GM18868 (cell line): Measurements from ENCODE around the gene TFPI.

Experiments
- ATAC-seq: cut with Tn5 transposase; IDR thresholded peaks from one replicate; pipeline ENCODE4 v1.9.1; 2021; ENCODE audit warnings: mild to moderate bottlenecking, moderate library complexity; ENCODE audit not compliant: unreplicated experiment

TFPI gene

DNA sequence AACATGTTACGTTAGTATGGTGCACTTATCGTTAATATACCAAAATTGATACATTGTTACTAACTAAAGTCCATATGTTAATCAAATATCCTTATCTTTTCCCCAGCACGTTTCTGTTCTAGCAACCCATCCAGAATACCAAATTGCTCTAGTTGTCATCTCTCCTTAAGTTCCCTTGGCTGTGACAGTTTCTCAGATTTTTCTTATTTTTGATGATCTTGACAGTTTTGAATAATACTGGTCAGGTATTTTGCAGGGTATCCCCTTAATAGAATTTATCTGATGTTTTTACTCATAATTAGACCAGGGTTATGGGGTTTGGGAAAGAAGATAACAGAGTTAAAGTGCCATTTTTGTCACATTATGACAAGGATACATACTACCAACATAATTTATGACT, 47.8 kb downstream of the TFPI start:
- no peak for ATAC-seq

DNA sequence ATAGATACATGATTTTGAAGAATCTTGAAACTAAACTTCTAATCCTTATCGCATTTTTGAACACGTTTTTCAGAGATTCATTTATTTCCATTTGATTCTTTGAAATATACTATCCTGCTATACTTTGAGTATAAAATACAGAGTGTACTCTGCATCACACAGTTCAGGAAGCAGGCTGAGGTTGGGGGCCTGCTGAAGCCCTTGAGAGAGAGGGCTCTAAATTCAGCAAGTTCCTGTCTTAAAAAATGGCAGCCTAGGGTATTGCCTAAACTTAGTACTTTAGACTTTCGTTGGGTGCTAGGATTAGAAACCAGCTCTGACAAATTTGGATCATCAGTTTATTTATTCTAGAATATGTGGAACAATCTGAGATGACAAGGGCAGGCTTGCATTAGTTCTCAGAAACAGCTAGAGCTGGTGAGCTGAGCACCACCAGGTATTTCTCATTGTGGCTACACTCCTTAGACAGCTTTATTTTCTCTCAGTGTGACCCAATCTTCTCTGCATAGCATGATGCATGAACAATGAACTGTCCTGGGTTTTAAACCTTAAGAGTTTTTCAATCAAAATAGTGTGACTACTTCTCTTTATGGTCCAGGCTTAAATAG, 49.1 kb downstream of the TFPI start:
- ATAC-seq = no peak

- no peak for ATAC-seq
Observed at GRCh38 chr2:187504312-187504921, 49.8 kb downstream of the TFPI start.

DNA sequence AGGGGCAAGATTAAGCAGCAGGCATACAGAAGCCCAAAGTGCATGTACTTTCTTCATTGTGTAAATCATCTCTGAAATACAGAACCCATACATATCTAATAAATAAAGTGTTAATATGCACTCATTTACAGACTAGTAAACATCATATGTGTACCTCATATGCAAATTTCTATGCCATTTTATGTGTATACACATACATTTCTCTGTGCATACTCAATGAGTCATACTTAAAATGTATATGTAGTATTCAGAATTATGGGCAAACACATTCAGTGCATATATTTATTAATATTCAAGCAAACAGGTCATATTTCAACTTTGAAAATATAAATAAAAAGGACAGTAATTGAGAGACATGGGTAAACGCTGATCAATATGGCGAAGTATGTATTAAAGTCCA, 50.5 kb downstream of the TFPI start:
- ATAC-seq = no peak

GRCh38 chr2:187502467-187502866, 51.8 kb downstream of the TFPI start:
- no peak for ATAC-seq

GRCh38 chr2:187500585-187501359, 53.5 kb downstream of the TFPI start:
- no peak for ATAC-seq

GRCh38 chr2:187499941-187500532, 54.2 kb downstream of the TFPI start:
- ATAC-seq = peak; percentile 97

GRCh38 chr2:187497858-187498463, 56.3 kb downstream of the TFPI start:
- no peak for ATAC-seq

DNA sequence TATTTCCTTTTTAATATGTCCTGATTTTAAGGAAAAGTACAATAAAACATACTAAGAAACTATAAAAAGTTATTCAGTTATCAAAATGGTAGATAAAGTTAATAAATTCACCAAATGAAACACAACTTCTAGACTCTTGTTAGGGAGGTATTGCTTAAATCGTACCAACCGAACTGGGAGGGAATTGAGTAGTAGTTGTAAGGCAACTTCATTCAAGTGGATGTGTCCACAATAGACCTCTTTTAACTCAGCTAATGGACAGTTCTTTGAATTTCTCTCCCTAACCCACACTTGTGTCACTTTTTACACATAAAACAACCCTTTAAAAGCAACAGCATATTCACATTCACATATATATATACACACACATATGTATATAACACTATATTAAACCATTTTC, 57.1 kb downstream of the TFPI start:
- ATAC-seq = no peak

GRCh38 chr2:187495324-187495723, 58.9 kb downstream of the TFPI start:
- ATAC-seq = no peak

DNA sequence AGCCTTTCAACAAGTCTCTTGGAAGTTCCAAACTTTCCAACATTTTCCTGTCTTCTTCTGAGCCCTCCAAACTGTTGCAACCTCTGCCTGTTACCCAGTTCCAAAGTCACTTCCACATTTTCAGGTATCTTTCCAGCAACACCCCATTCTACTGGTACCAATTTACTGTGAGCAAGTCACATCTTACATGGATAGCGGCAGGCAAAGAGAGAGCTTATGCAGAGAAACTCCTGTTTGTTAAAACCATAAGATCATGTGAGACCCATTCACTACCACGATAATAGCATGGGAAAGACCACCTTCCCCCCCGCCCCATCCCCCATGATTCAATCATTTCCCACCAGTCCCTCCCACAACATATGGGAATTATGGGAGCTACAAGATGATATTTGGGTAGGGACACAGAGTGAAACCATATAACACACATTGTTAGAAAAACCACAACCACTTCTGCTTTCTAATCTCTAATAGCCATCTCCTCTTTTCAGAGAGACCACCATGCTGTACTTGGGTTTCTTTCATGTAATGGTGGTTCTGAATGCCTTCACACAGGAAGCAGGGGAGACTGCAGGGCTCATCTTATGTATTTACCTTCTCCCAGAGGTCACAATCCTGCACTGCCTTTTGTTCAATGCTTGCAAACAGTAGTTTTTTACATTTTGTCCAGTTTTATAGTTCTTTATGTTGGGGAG, 60.2 kb downstream of the TFPI start:
- peak; percentile 78 for ATAC-seq

- ATAC-seq = no peak
Observed at GRCh38 chr2:187493180-187493579, 61.1 kb downstream of the TFPI start.

DNA sequence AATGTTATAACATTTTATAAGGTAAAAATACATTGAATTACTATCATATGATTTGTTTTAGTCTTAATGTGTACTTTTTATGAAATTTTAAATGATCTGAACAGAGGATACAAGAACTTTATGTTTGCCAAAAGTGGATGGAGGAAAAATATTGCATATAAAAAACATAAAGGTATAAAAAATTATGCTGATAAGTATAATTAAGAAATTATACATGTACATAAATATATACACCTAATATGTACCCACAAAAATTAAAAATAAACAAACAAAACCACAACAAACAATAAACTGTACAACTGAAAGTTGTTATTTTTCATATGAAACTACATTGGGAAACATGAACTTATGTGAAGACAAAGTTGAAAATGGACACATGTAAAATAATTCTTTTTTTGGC, 68.0 kb downstream of the TFPI start:
- ATAC-seq = no peak

DNA sequence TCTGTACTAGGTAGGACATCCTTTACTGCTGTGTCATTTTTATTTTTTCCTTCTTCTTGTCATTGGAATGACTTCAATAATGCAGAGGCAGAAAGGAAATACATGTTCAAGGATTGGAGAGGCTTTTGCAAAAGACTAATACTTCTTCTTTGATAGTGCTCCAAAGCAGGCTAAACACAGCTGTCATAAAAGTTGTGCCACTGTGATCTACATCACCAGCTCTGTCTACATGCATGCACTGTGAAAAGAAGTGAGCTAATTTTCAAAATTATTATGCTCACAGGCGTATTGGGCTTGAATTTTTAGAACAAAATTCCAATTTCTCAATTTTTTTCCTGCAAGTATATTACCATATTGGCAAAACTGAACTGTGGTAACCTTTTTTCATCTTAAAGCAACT, 68.7 kb downstream of the TFPI start:
- no peak for ATAC-seq

- no peak for ATAC-seq
Observed at GRCh38 chr2:187483537-187483936, 70.7 kb downstream of the TFPI start.

GRCh38 chr2:187482796-187483195, 71.4 kb downstream of the TFPI start:
- peak; percentile 89 for ATAC-seq

DNA sequence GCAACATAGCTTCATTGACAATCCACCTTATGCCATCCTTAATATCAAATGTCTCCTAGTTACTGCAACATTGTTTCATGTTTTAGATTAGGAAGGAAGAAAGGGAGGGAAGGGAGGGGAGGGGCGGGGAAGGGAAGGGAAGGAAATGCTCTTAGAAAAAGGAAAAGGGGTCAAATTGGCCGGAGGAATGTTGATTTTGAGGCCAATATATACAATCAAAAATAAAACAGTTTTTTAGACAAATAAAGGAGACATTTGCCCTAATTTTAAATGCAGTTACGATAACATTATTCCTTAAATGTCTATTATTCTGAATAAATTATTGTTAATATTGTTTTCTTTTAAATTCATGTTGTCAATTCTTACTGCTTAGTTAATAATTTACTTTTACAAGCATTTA, 72.7 kb downstream of the TFPI start:
- ATAC-seq = no peak

DNA sequence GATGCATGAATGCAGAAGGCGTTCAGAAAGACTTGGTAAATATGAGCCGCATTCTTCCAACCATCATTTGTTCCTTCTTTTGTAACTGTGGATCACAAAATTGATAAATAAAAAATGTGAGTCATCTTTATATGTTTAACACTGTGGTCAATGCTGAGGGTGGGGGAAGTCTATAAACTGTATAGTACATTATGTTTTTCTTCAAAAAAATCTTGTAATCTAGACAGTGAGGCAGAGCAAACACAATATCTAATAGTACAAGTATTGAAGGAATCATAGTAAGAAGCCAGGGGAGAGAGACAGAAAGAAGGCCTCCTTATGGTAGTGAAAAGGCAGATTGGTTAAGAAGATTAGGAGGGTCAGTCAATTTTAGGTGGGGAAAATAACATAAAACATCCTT, 75.5 kb downstream of the TFPI start:
- ATAC-seq = no peak

DNA sequence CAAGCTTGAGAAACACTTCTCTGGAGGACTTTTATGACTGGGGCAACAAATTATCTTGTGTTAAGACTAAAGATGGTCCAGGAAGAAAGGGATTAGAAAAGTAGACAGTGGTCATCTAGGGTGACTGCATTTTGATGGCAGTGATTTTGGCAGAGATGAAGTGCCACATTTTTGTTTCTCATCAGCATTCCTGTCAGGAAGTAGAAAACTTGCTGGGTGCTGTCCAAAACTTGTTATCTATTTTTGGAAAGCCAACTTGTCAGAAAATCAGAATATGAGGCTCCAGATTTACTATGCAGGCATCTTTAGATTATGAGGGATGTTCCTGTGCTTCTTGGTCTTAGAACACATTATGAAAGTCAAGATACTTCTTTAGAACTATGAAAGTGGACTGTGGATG, 77.2 kb downstream of the TFPI start:
- no peak for ATAC-seq

GRCh38 chr2:187475499-187476248, 78.6 kb downstream of the TFPI start:
- ATAC-seq = peak; percentile 87
